SK-MEL-5 (cell line): Measurements from ENCODE around the gene FRMD3. TPM values are rescaled to one million over a fixed set of nuclear protein-coding genes. Genes with fewer than 3 reads are reported as not detected.

Experiments
- DNase-seq: peaks from one replicate; pipeline ENCODE4 v3.0.0-alpha.2; 2016; ENCODE audit warnings: low read depth, low spot score
- in situ Hi-C: cut with HindIII; loops from 2 replicates; pipeline ENCODE4 v1.10.0; 2016; ENCODE audit warnings: low sequenced_read_pairs, high pct_unique_total_duplicates, low pct_unique_long_range_greater_than_20kb
- small RNA-seq, 2 experiments: library from RNA; depleted of rRNA; stranded (forward); fragments of <200 nt; gene quantifications; one replicate each; pipeline ENCODE3, GENCODE V24; 2014
- total RNA-seq: library from RNA; depleted of rRNA; stranded (reverse); fragments of >200 nt; shearing (Covaris generic); gene quantifications from 2 replicates; pipeline ENCODE4 v1.2.3, GENCODE V29; 2014; rRNA removed

Gene FRMD3
- total RNA-seq, 1 experiment from 2014 or later = 22.1 TPM

GRCh38 chr9:83209188-83209731 lies 328.9 kb downstream of the FRMD3 start:
- in situ Hi-C loops = no loop called here
- no peak for DNase-seq

DNA sequence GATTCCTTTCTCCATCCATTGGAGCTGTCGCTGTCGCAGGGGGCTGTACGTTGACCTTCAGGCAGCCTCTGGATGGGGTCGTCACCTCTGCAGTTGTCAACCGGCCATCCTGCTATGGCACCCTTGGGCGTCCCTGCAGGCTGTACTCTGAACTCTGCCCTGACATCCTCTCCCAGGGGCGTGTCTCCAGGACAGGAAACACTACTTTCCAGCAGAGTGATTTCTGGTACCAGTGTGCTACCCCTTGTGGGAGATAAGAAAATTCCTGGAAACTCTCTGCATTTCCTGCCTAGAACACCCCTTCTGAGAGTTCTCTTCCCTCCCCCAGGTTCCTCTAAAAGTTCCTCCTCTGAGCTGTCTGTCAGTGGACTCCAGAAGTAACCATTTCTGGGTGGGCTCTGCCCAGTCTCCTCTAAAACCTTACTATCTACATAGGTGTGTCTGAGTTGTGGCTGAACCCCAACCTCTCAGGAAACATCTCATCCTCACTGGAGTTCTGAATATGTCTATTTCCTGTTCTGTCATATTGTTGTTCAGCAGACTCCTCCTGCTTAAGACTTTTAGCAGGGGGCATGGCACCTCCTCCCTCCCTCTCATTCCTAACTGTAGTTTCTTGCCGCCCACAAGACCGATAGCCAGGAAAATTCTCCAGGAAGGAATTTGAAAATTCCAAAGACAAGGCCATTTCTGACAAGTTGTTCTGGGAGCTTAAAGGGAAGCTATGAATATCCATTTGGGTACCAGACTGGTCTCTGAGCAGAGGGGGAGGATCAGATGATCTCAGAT lies 329.9 kb downstream of the FRMD3 start:
- no peak for DNase-seq
- in situ Hi-C loops = no loop called here

DNA sequence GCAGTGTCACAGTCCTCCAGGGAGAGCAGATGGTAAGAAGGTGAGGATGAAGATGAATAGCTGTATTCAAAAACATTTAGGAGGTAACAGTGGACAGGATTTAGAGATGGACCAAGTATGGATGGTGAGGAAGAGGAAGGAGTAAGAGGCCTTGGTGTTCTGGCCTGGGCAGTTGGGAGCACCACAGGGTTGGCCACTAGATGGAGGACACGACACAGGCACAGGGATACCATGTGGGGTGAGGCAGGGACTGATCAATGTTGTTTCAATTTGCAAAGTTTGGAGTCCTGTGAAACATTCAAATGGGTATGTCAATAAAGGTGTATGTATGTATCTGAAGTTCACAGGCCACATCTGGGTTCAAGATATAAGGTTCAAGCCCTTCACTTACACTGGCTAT lies 334.2 kb downstream of the FRMD3 start:
- in situ Hi-C loops = no loop called here

GRCh38 chr9:83200531-83200930 lies 337.7 kb downstream of the FRMD3 start:
- peak; percentile 21 for DNase-seq
- in situ Hi-C loops = no loop called here

More for the DNA sequence above, 334.2 kb downstream of the FRMD3 start:
- peak; percentile 61 for DNase-seq

DNA sequence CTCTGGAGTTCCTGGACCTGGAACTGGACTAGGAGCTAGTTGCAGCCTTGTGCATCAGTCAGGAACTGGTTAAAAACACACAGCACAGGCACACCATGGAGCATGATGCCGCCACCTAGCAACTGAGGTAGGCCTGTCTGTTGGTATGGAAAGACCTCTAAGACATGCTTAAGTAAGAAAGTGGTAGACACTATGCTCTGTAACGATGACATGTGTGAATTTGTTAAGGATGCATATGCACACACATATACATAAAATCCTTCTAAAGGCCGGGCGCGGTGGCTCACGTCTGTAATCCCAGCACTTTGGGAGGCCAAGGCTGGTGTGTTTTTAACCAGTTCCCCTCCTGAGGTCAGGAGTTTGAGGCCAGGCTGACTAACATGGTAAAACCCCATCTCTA lies 338.4 kb downstream of the FRMD3 start:
- in situ Hi-C loops = no loop called here
- DNase-seq = no peak

DNA sequence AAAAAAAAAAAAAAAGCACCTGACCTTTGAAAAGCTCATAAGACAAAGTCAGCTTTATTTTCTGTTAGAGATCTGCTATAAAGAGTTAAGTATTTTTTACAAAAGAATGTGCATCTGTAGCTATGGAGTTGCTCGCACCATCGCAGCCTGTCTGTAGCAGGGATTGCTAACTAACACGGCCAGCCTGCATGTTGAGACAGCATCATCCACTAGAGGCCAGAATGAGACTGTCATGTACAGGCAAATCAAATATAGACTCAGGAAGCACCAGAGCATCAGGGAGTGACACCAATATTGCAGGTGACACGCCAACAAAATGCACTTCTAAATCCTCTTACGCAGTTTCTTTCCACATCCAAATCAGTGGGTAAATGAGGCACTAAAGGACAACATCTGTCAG lies 339.0 kb downstream of the FRMD3 start:
- peak; percentile 82 for DNase-seq

GRCh38 chr9:83198371-83198770 lies 339.8 kb downstream of the FRMD3 start:
- in situ Hi-C loops = no loop called here

More for the DNA sequence above, 339.0 kb downstream of the FRMD3 start:
- in situ Hi-C loops = no loop called here

GRCh38 chr9:83197591-83197990 lies 340.6 kb downstream of the FRMD3 start:
- in situ Hi-C loops = no loop called here

More at GRCh38 chr9:83198371-83198770, 339.8 kb downstream of the FRMD3 start:
- no peak for DNase-seq

DNA sequence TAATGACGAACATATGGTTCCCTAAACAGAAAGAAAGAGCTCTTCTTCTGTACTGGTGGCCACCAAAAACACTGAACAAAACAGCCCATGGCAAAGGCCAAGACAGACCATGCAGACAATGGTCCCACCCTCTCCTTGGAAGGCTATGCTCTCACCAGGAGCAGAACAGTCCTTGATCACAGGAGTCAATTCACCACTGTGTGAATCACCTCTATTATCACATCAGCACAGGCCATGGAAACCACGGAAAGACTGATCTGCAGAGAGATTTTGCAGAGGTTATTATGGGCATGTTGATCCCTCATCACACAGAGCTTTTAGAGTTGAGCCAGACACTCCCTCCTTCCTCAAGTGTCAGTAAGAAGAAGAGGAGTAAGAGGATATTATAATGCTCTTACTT lies 341.3 kb downstream of the FRMD3 start:
- peak; percentile 9 for DNase-seq
- in situ Hi-C loops = no loop called here

More at GRCh38 chr9:83197591-83197990, 340.6 kb downstream of the FRMD3 start:
- no peak for DNase-seq

Small RNAs within 50 kb of the gene (small RNA-seq; reads per million reads assigned to genes)
- 0 reads per million in 2 experiments for gene AL137847.3
- gene RN7SKP242 = 0 reads per million in 2 experiments
- 0 reads per million in 2 experiments for gene RNU4-29P

Other genes starting within 250 kb of the FRMD3 start
- 3.7 and 5.4 TPM in 2 replicates for gene IDNK, start 84.7 kb upstream of the FRMD3 start, total RNA-seq
- gene UBQLN1, start 169.6 kb upstream of the FRMD3 start, total RNA-seq = 176 and 182 TPM in 2 replicates